AG20443 (cell line): ENCODE data around the gene PAN2.
"Not testable (repeated sequence)": the region's sequence is repeated elsewhere in the genome, so short reads cannot be mapped to it uniquely, and the experiment has no call there.

Source experiments
- DNase-seq: peaks from one replicate; pipeline ENCODE4 v3.0.0; 2012; ENCODE audit warnings: low spot score, mixed read lengths

The PAN2 gene

DNA sequence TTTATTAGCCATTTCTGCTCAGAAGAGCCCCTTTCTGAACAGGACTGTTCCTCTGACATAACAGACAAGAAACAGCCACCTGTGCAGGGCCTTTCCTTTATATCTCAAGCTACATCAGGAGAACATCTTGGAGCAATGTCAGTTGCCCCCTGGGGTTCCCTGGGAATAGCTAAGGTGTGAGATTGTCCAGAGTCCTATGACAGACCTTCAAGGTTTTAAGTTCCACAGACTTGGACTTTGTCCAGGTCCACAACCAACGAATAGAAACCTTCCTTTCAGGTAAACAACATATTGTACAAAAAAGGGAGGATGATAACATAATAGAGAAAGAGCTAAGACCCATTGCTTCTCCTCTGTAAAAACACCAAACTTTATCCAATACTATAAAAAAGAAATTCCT lies 7.8 kb upstream of the PAN2 start:
- no peak for DNase-seq

DNA sequence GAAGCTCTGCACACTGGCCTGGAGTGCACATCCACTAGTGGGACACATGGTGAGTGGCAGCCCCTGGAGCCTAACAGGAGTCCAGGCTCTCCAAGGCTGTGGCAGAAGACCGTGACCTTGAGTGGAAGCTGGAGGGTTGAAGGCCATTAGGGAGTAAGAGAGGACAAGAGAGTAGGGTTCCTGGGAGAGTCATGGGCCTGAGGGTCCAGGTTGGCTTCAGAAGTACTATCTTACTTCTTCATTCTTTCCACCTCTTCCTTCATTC lies 5.3 kb upstream of the PAN2 start:
- no peak for DNase-seq

- no peak for DNase-seq
These were observed 4.7 kb upstream of the PAN2 start, which contains the start of gene IL23A for GRCh38 chr12:56338308-56339157. TSS of gene IL23A (plus strand) at chr12:56338884. CDS start at chr12:56339045, 161 bp downstream.

GRCh38 chr12:56337753-56338251 lies 4.0 kb upstream of the PAN2 start:
- no peak for DNase-seq

DNA sequence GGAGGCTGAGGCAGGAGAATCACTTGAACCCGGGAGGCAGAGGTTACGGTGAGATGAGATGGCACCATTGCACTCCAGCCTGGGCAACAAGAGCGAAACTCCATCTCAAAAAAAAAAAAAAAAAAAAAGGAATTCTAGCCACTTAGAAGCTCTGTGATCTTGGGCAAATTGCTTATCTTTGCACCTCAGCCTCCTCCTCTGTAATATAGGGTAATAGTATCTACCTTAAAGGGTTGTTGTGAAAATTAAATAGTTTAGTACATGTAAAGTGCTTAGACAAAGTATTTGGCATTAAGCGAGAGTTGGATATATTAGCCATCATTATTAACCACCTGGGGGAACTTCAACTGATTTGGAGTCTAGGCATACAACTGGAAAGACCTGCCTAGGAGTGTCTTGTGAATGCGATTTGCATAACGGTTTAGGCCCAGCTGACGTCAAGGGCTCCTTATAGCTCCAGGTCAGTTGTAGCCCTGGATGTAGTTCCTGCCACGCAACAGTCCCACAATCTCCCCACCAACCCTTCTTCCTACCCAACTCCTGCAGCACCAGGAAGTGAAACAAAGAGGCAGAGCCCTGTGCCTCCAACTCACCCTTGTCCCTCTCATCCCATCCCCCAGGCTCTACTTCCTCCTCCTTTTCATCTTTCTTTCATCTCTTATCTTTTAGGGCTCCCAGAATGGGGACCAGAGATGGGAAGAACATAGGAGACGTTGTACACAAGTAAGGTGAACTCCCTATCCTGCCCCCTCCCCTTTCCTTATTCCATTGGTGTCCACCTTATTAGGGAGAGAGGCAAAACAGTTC lies 2.8 kb upstream of the PAN2 start:
- no peak for DNase-seq

DNA sequence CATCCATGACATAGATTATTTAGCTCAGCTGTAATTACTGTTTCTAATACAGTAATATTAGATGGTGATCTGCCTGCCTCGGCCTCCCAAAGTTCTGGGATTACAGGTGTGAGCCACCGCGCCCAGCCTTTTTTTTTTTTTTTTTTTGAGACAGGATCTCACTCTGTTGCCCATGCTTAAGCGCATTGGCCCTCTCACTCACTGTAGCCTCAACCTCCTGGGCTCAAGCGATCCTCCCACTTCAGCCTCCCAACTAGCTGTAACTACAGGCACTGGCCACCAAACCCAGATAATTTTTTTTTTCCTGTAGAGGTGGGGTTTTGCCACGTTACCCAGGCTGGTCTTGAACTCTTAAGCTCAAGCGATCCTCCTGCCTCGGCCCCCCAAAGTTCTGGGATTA lies 1.7 kb upstream of the PAN2 start:
- DNase-seq: not testable (repeated sequence)

DNA sequence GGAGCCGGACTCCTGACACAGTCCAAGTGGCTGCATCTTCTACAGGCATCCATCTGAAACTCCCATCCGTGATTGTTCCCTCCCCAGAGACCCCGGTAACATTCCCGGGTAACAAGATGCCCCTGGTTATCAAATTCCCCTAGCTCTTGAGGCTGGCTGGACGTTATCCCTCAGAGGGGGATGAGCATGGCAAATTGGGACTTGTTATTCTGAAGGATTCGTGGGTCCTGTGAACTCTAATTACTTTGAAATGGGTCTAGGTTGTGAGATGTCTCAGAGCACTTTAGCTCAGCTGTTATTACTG lies 642 bp upstream of the PAN2 start:
- no peak for DNase-seq

DNA sequence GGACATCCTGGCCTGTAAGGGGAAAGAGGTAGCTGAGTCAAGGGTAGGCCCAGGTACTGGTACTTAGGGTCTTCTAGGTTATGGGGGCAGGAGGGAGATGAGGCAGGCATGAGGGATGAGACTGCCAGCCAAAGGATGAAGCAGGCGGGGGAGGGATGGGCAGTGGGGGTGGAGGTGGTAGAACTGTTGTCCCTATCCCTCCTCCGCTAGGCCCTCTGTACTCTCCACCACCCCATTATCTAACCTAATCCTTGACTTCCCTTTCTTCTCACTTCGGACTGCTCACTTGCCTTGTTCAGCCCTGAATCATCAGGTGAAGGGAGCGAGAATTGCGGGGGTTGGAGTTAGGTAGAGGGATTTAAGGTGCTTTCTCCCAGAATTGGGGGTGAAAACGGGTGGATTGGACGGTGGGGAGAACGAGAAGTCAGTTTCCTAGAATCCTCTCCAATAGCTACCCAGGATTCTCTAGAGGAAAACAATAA lies 562 bp downstream of the PAN2 start:
- DNase-seq: peak; percentile 22

GRCh38 chr12:56332512-56333196 lies 1.1 kb downstream of the PAN2 start:
- no peak for DNase-seq

- no peak for DNase-seq
These were observed 2.8 kb downstream of the PAN2 start for GRCh38 chr12:56330936-56331490.

DNA sequence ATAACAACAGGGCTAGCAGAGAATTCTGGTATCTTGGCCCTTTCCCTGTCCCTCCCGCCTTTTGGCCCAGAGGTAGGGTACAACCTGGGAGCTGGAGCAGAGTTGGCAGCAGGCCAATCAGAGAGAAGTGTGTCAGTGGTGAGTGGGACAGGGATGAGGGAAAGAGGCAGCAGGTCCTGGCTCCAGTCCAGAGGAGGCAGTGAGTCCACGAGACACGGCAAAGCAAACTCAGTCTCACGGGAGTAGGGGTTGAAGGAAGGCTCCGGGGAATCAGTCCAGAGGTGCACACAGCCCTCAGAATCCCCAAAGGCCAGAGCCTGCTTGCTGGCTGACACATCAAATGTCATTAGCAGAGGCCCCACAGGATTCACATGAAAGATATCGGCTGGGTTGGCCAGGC lies 7.3 kb downstream of the PAN2 start:
- DNase-seq: no peak

DNA sequence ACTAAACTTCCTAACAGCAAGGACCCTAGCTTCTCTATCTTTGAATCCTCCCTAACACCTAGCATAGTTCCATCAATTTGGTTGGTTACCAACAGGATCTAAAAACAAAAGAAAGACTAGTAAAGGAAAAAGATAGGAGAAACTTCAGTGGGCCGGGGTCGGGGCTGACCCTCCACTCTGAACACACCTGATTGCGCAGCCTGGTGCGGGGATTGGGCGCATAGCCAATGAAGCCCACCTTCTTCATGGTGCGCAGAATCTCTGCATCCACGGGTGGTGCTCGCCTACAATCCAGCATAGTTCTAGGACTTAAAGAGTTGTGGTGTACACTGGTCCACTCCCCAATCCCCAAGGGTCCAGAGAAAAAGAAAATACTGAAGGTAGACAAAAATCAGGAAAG lies 7.7 kb downstream of the PAN2 start:
- DNase-seq: no peak

GRCh38 chr12:56324206-56324605 lies 9.6 kb downstream of the PAN2 start:
- no peak for DNase-seq

DNA sequence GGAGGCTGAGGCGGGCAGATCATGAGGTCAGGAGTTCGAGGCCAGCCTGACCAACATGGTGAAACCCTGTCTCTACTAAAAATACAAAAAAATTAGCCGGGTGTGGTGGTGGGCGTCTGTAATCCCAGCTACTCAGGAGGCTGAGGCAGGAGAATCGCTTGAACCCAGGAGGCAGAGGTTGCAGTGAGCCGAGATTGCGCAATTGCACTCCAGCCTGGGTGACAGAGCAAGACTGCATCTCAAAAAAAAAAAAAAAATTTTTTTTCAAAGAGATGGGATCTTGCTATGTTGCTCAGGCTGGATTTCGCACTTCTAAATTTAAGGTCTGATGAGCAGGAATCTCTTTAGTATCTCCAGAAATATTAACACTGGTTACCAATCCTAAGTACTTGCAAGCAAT lies 12.2 kb downstream of the PAN2 start:
- DNase-seq: not testable (repeated sequence)

- no peak for DNase-seq
These were observed 12.8 kb downstream of the PAN2 start for GRCh38 chr12:56321027-56321426.

- no peak for DNase-seq
These were observed 16.1 kb downstream of the PAN2 start for GRCh38 chr12:56317675-56318074.

- DNase-seq: peak; percentile 96
These were observed 18.0 kb downstream of the PAN2 start, which contains the start of gene CNPY2 for GRCh38 chr12:56315622-56316473. TSS of gene CNPY2 (minus strand) at chr12:56315988. CDS start at chr12:56315217, 771 bp downstream.

DNA sequence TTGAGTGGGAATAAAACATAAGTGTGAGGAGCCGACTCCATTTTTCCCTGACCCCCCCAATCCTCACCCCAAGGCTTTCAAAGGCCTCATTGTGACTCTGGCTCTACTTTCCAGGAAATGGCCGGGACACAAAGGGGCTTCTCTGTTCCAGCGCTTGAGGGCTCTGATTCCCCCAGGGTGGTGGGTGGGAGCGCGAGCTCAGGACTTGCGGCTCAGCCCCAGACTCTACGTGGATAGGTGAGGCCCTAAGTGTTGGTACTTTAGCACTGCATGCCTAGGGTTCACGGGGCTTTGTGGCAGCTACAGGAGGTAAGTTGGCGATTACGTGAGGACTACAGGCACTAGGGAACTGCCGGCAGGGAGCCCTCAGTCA lies 18.6 kb downstream of the PAN2 start:
- no peak for DNase-seq

GRCh38 chr12:56311003-56311402 lies 22.8 kb downstream of the PAN2 start:
- DNase-seq: no peak

GRCh38 chr12:56308714-56309113 lies 25.1 kb downstream of the PAN2 start:
- DNase-seq: no peak

DNA sequence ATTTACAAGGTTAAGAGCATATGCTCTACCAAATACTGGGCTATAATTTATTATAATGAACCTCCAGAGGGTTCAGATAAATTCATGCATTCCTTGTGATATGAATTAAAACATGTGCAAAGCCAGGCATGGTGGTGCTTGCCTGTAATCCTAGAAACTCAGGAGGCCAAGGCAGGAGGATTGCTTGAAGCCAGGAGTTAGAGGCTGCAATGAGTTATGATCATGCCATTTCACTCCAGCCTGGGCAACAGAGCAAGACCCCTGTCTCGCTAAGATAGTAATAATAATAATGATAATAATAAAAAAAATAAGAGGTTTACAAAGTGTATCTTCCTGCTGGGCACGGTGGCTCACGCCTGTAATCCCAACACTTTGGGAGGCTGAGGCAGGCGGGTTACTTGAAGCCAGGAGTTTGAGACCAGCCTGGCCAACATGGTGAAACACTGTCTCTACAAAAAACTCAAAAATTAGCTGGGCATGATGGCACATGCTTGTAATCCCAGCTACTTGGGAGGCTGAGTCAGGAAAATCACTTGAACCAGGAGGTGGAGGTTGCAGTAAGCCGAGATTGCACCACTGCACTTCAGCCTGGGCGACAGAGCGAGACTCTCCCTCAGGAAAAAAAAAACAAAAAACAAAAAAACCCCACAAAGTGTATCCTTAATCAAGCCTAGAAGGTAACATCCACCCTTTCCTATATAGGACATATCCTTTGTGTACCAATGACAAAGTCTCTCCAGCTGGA lies 26.4 kb downstream of the PAN2 start:
- DNase-seq: no peak
